PFSK-1 (cell line): Measurements from ENCODE around the gene HAGHL.

Source experiments
- FOXP2 ChIP-seq: optimal IDR thresholded peaks from 2 replicates; pipeline ENCODE3; 2011; ENCODE audit warnings: borderline replicate concordance, control low read depth, inconsistent platforms; ENCODE audit not compliant: insufficient read depth; ENCODE audit errors: extremely low read length, extremely low read depth
- POLR2AphosphoS5 ChIP-seq: IDR thresholded peaks from 2 replicates; pipeline ENCODE4 v1.6.1; 2012; ENCODE audit warnings: low read depth, mild to moderate bottlenecking, control low read depth, low read length, moderate library complexity
- REST ChIP-seq, 2 experiments: IDR thresholded peaks; 2 replicates each; pipeline versions ENCODE4 v1.6.1 to v1.8.0; 2011 to 2012; ENCODE audit warnings: low read depth in 2 of 2, low read length in 2 of 2, control low read depth in 1 of 2, inconsistent platforms in 1 of 2, mild to moderate bottlenecking in 1 of 2, moderate library complexity in 1 of 2; ENCODE audit not compliant: insufficient read depth in 1 of 2
- SIN3A ChIP-seq: IDR thresholded peaks from 2 replicates; pipeline ENCODE4 v1.6.1; 2012; ENCODE audit warnings: mild to moderate bottlenecking, low read length, moderate library complexity, borderline replicate concordance; ENCODE audit not compliant: insufficient read depth
- TAF1 ChIP-seq: IDR thresholded peaks from 2 replicates; pipeline ENCODE4 v1.6.1; 2012; ENCODE audit warnings: low read length, control low read depth, borderline replicate concordance; ENCODE audit not compliant: insufficient read depth

The HAGHL gene

GRCh38 chr16:704047-704446 lies 22.9 kb upstream of the HAGHL start:
- TF ChIP-seq REST (IDR thresholded peaks at IDR 0.05; ENCODE audit: insufficient read depth in 1 of 2, low read depth in 2 of 2, low read length in 2 of 2): no peak
- TF ChIP-seq SIN3A: no peak
- TF ChIP-seq FOXP2: no peak
- TF ChIP-seq POLR2AphosphoS5: no peak
- TF ChIP-seq TAF1: no peak

- TF ChIP-seq POLR2AphosphoS5 (no peak), TAF1 (no peak), SIN3A (no peak), REST (IDR thresholded peaks at IDR 0.05; ENCODE audit: insufficient read depth in 1 of 2, low read depth in 2 of 2, low read length in 2 of 2) (peak; percentile 72 to 89), FOXP2 (no peak)
These were observed 22.1 kb upstream of the HAGHL start for GRCh38 chr16:704552-705380.

- TF ChIP-seq SIN3A: no peak
- TF ChIP-seq POLR2AphosphoS5: no peak
- TF ChIP-seq REST (IDR thresholded peaks at IDR 0.05; ENCODE audit: insufficient read depth in 1 of 2, low read depth in 2 of 2, low read length in 2 of 2): no peak
- TF ChIP-seq TAF1: no peak
- no peak for TF ChIP-seq FOXP2
These were observed 21.3 kb upstream of the HAGHL start, which contains the start of gene FBXL16 for GRCh38 chr16:705431-706188. TSS of gene FBXL16 (minus strand) at chr16:705801. CDS start at chr16:697405, 8,396 bp downstream.

DNA sequence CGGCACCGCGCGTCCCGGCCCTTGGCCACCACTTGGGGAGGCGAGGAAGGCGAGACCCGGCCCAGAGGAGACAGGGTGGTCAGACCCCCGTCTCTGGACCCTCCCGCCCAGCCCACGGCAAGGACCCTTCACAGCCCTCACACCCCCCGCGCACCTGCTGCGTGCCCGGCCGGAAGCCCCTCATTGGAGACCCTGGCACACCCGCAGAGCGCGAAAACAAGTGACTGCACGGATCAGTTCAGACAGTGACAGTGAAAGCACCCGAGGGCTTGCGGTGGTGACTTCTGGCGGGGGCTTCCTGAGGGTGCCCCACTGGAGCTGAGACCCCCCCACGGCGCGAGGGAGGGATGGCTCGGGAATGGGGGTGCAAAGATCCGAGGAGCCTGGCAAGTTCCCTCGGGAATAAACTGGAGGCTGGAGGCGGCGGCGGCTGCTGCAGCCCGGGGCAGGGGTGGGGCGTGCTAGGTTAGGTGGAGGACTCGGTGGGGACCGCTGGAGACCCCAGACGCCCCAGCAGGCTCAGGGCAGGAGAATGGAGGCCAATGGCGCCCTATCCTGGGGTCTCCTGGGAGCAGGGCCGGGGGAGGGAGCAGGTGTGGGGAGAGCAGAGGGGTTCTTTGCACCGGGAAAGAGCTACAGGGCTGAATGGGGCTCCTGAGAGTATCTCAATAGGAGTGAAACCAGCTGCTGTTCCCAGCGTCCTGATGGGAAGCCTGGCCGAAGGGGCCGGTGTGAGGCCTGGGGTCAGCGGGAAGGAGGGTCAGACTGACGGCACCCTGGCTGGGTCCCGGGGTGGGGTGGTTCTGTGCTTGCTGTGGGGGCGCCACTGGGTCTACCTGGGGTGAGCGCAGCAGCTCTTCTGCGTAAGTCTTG lies 20.5 kb upstream of the HAGHL start:
- TF ChIP-seq SIN3A (no peak), POLR2AphosphoS5 (no peak), TAF1 (no peak), REST (IDR thresholded peaks at IDR 0.05; ENCODE audit: insufficient read depth in 1 of 2, low read depth in 2 of 2, low read length in 2 of 2) (no peak), FOXP2 (no peak)
